GM18508 (cell line): ENCODE results near the gene FBXO34.

ENCODE experiments used
- ATAC-seq: cut with Tn5 transposase; IDR thresholded peaks from one replicate; pipeline ENCODE4 v1.9.1; 2021; ENCODE audit warnings: moderate number of reproducible peaks; ENCODE audit not compliant: insufficient read depth, unreplicated experiment

FBXO34 gene

GRCh38 chr14:55271572-55272298, 514 bp downstream of the FBXO34 start:
- ATAC-seq: peak; percentile 13

GRCh38 chr14:55272387-55272786, 1.2 kb downstream of the FBXO34 start:
- ATAC-seq: no peak

GRCh38 chr14:55272922-55273321, 1.7 kb downstream of the FBXO34 start:
- no peak for ATAC-seq

DNA sequence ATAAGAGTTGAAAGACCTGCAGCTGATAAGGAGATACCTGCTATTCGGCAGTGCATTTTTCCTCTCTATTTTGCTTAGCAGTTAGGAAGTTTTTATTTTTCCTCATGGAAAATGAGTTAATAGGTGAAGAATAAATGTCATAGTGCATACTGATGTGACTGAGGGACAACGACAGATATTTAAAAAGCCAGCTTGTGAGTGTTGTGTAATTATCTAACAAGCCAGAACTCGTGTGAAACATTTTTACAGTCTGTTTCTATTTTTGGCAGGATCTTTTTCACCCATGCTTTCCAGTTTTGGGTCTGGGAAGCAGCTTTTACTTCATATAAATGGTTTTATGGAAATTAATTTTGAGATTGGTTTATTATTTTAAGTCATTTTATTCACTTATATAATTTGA, 2.9 kb downstream of the FBXO34 start:
- no peak for ATAC-seq

GRCh38 chr14:55274751-55275150, 3.5 kb downstream of the FBXO34 start:
- ATAC-seq: no peak

DNA sequence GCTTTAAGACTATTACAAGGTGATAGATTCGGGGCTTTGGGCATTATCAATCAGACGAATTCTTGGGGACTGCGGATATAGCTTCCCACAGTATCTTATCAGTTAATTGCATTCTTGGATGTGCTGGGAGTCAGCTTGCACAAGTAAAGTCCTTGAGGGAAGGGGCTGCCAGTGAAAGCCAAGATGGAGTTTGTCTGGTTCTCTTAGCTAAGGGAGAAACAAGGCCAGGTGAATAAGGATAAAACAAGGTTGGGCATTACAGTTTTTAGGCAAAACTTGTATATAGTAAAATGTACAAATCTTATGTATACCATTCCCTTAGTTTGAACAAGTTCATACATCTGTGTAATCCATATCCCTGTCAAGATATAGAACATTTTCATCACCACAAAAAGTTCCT, 5.5 kb downstream of the FBXO34 start:
- ATAC-seq: no peak

- ATAC-seq: no peak
These were observed 6.9 kb downstream of the FBXO34 start for GRCh38 chr14:55277972-55278740.

- ATAC-seq: no peak
These were observed 8.2 kb downstream of the FBXO34 start for GRCh38 chr14:55279384-55279783.

GRCh38 chr14:55281316-55281839, 10.2 kb downstream of the FBXO34 start:
- ATAC-seq: no peak

GRCh38 chr14:55285048-55285652, 13.9 kb downstream of the FBXO34 start:
- ATAC-seq: no peak

DNA sequence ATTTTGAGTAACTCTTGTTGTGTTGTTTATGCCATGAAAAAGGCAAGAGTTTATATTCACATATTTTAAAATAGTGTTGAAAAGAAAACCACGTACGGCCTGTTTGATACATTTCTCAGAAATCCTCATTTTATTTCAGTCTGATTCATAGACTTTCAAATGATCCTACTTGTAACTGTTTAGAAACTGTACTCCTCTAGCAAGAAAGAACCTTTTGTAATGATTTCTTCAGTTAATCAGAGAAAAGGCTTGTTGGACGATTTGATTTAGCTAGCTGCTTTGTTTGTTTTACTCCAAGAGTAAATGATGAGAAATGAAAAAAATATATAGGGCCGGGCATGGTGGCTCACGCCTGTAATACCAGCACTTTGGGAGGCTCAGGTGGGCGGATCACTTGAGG, 17.2 kb downstream of the FBXO34 start:
- no peak for ATAC-seq

- no peak for ATAC-seq
These were observed 20.4 kb downstream of the FBXO34 start for GRCh38 chr14:55291480-55292081.

- ATAC-seq: no peak
These were observed 23.4 kb downstream of the FBXO34 start for GRCh38 chr14:55294603-55295002.

GRCh38 chr14:55297611-55298499, 26.6 kb downstream of the FBXO34 start:
- no peak for ATAC-seq

DNA sequence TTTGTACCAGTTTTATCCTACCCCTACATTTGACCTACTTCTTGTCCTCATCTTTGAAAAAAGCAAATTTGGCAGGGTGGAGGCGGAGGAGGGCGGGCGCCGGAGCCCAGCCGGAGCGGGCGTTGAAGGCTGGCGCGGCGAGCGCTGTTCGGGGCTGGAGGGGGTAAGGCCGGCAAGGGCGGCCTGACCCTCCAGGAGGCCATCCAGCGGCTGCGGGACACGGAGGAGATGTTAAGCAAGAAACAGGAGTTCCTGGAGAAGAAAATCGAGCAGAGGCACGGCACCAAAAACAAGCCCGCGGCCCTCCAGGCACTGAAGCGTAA, 27.2 kb downstream of the FBXO34 start:
- ATAC-seq: no peak

DNA sequence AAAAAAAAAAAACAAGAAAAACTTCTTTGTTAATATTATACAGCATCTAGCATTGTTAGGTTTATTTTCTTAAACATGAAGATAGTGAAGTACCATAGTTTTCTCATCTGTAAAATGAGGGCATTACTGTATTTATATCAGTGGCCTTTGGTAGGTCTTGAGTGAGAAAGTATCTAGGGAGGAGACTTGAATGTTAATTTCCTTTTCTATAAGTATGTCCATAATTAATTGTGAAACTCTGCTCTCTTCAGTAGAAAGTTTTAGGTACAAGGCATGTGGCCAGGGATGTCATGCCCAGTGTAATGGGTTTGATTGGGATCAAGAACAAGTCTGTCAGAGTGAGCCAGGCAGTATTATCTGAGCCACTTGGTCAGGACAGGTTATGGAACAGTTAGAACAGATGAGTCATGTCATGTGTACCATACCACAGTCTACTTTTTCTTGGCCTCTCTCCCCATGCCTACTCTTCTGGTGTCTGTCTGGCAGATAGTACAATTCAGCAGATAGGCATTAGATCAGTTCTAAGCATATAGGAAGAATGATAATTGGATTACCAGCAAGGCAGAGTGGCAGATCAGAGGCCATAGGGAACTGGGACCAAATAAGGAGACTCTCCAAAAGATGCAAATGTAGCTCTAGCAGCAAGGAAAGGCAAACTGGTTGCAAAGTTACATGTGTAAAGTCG, 30.4 kb downstream of the FBXO34 start:
- no peak for ATAC-seq

DNA sequence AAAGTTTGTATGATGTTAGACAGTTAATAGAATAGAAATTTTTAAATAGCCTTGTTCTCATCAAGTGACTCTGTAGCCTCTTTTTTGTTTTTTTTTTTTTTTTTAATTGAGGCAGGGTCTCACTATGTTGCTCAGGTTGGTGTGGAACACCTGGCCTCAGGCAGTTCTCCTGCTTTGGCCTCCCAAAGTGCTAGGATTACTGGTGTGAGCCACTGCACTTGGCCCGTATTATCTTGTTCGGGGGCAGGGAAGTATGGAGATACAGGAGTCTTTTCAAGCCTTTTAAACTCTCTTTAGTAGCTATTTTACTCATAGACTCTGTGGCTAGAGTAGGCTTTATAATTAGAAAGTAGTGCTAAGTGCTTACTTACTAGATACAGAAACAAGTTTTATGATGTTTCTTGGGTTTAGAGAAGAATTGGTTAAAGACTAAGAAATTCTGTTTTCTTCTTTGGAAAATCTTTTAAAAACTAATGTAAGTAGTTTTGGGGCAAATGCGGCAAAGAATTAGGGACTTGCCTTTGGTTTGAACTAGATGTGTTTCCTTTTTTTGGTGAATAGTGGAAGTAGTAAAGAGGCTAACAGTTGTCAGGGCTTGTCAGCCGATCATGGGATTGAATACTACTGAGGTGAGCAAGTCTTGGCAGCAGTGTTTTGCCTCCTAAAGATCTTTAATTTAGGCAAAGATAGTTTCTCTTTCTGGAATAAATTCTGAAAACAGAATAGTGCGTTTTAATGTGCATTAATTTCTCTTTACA, 31.3 kb downstream of the FBXO34 start:
- ATAC-seq: no peak

GRCh38 chr14:55303125-55303499, 31.9 kb downstream of the FBXO34 start:
- no peak for ATAC-seq

- ATAC-seq: no peak
These were observed 32.5 kb downstream of the FBXO34 start for GRCh38 chr14:55303691-55304145.
